Right kidney (tissue), 1 donor: ENCODE results near the gene SMIM34.

Experiments
- DNase-seq: peaks from one replicate; pipeline ENCODE4 v3.0.0-alpha.2; 2016

SMIM34 gene

DNA sequence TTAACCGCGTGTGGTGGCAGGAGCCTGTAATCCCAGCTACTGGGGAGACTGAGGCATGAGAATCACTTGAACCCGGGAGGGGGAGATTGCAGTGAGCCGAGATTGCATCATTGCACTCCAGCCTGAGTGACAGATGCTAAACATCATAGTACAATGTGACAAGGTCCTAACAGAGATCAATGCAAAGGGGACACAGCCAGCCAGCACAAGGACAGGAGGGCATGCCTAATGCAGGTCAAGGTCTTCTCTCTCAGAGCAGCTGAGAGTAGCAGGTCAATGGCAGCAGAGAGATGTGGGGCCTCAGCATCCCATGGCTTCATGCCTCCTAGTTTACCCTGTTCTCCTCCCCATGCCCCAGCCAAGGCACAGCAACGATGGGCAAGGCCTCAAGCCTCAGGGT lies 51.4 kb downstream of the SMIM34 start:
- DNase-seq, result no peak

DNA sequence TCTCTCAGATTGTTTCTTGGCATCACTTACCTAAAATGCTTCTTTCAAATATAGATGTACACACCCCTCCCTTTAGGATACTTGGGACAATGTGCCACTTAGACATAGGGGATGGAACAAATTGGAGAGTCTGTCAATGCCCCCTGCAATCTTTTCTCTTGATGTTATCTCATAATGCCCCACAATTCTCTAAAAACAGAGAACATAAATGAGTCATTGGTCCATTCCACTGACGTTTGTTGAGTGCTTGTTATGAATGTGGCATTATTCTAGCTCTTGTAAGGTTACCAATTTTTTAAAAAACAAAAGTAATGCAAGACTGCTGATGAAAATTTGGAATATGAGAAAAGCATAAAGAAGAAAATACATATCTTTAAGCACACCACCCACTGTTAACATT lies 54.0 kb downstream of the SMIM34 start:
- DNase-seq, result no peak
